GM12878 (cell line): ENCODE data around the gene EIF4H. TPM values are rescaled to one million over a fixed set of nuclear protein-coding genes. Genes with fewer than 3 reads are reported as not detected.

Experiments used
- ATF2 ChIP-seq: IDR thresholded peaks from 2 replicates; pipeline ENCODE4 v1.6.1; 2012; ENCODE audit warnings: low read length, inconsistent platforms
- BCL11A ChIP-seq: IDR thresholded peaks from 2 replicates; pipeline ENCODE4 v1.6.1; 2011; ENCODE audit warnings: low read depth, low read length
- CEBPB ChIP-seq, 2 experiments: fragments of 150-350 bp in 1 of 2; IDR thresholded peaks; 2 replicates each; pipeline ENCODE4 v1.6.1; 2012 to 2014; ENCODE audit warnings: low read depth in 2 of 2, low read length in 2 of 2, borderline replicate concordance in 1 of 2, inconsistent platforms in 1 of 2
- CHD2 ChIP-seq: IDR thresholded peaks from 2 replicates; pipeline ENCODE4 v1.6.1; 2011; ENCODE audit warnings: low read depth, low read length, improper control_type of control experiment, borderline replicate concordance
- ELK1 ChIP-seq: IDR thresholded peaks from 2 replicates; pipeline ENCODE4 v1.6.1; 2012; ENCODE audit warnings: low read depth, low read length, improper control_type of control experiment
- HSF1 ChIP-seq: fragments of 150-350 bp; IDR thresholded peaks from 2 replicates; pipeline ENCODE4 v1.6.1; 2014; ENCODE audit warnings: mild to moderate bottlenecking, low read depth, low read length
- JUND ChIP-seq: IDR thresholded peaks from 2 replicates; pipeline ENCODE4 v1.6.1; 2012; ENCODE audit warnings: low read depth, mild to moderate bottlenecking, low read length, improper control_type of control experiment, moderate library complexity
- LARP7 ChIP-seq: fragments of 450-650 bp; IDR thresholded peaks from 2 replicates; pipeline ENCODE4 v1.6.1; 2017; ENCODE audit warnings: mild to moderate bottlenecking
- MLLT1 ChIP-seq: fragments of 450-650 bp; IDR thresholded peaks from 2 replicates; pipeline ENCODE4 v1.6.1; 2016; ENCODE audit warnings: mild to moderate bottlenecking
- NR2C1 ChIP-seq: fragments of 450-650 bp; IDR thresholded peaks from 2 replicates; pipeline ENCODE4 v1.6.1; 2017; ENCODE audit warnings: antibody characterized with exemption, mild to moderate bottlenecking, moderate library complexity
- POLR2A ChIP-seq: IDR thresholded peaks from 2 replicates; pipeline ENCODE4 v1.6.1; 2011; ENCODE audit warnings: low read depth, mild to moderate bottlenecking, low read length
- RBBP5 ChIP-seq: fragments of 200-600 bp; sonication (generic); conservative IDR thresholded peaks from 2 replicates; pipeline ENCODE4 v1.6.1; 2016
- REST ChIP-seq: IDR thresholded peaks from 2 replicates; pipeline ENCODE4 v1.6.1; 2012; ENCODE audit warnings: mild to moderate bottlenecking, low read depth, low read length
- SRF ChIP-seq, 2 experiments: IDR thresholded peaks; 2 replicates each; pipeline ENCODE4 v1.6.1; 2011; ENCODE audit warnings: low read depth in 2 of 2, low read length in 2 of 2, mild to moderate bottlenecking in 1 of 2, moderate library complexity in 1 of 2
- YY1 ChIP-seq: IDR thresholded peaks from 2 replicates; pipeline ENCODE4 v1.6.1; 2011; ENCODE audit warnings: low read depth, mild to moderate bottlenecking, low read length
- ZBTB40 ChIP-seq: fragments of 450-650 bp; IDR thresholded peaks from 2 replicates; pipeline ENCODE4 v1.6.1; 2016; ENCODE audit warnings: mild to moderate bottlenecking, moderate library complexity, borderline replicate concordance
- polyA plus RNA-seq, 11 experiments: library from polyadenylated mRNA; depleted of rRNA in 4 of 11; unstranded in 6 of 11; stranded (reverse) in 5 of 11; fragments of >200 nt; fragmentation: Nextera tagmentation in 4 of 11; fragmentation: Illumina TruSeq in 1 of 11; extraction: Ambion mirVana in 4 of 11; extraction: Trizol in 1 of 11; gene quantifications; 1 replicate in 1 of 11; 2 replicates in 10 of 11; pipeline versions ENCODE4 v1.2.1 to v1.2.3, GENCODE V29; 2011 to 2016; ENCODE audit warnings: inconsistent platforms in 2 of 11, missing spikeins in 2 of 11, low read depth in 1 of 11
- total RNA-seq, 4 experiments: library from RNA; depleted of rRNA in 3 of 4; stranded (reverse); fragments of >200 nt in 3 of 4; fragmentation: Illumina TruSeq in 1 of 4; extraction: Trizol in 1 of 4; gene quantifications; 2 replicates each; pipeline versions ENCODE4 v1.2.1 to v1.2.3, GENCODE V29; 2013 to 2021

Gene EIF4H
- total and polyA plus RNA-seq, 10 of the 15 experiments (the other 5 are each of a cell fraction or from before 2014, with no cell fraction given), result 9.9 to 443 (median 258) TPM

GRCh38 chr7:74173866-74174605, at the start of gene EIF4H (continued):
- TF ChIP-seq JUND (no peak), ATF2 (no peak), ELK1 (0 out of 2 replicates have a peak, but pooled peaks have one; percentile 27), MLLT1 (no peak), RBBP5 (no peak), POLR2A (peak; percentile 95), CHD2 (no peak), REST (no peak), CEBPB (IDR thresholded peaks at IDR 0.05; ENCODE audit: borderline replicate concordance in 1 of 2, low read depth in 2 of 2, low read length in 2 of 2) (no peak), SRF (IDR thresholded peaks at IDR 0.05; ENCODE audit: low read depth in 2 of 2, low read length in 2 of 2) (no peak), BCL11A (no peak), HSF1 (no peak), LARP7 (peak; percentile 79), ZBTB40 (no peak), NR2C1 (peak; percentile 60; the same call in 1 of the 2 replicates), YY1 (peak; percentile 96)
